Activated naive CD4-positive, alpha-beta T cell treated with anti-CD3 and anti-CD28 coated beads, Interleukin-2, amount 50 U/mL, for 24 hours (primary cell): ENCODE data around the gene CYB561A3.

Experiments
- H3K27ac Mint-ChIP-seq: one replicate; pipeline ENCODE4 v1.8.0; 2021; ENCODE audit warnings: mild to moderate bottlenecking, mixed read lengths
- H3K27me3 Mint-ChIP-seq: one replicate; pipeline ENCODE4 v1.8.0; 2021; ENCODE audit warnings: mixed read lengths
- H3K36me3 Mint-ChIP-seq: one replicate; pipeline ENCODE4 v1.8.0; 2021; ENCODE audit warnings: mixed read lengths
- H3K4me1 Mint-ChIP-seq: one replicate; pipeline ENCODE4 v1.8.0; 2021; ENCODE audit warnings: mixed read lengths
- H3K4me3 Mint-ChIP-seq: one replicate; pipeline ENCODE4 v1.8.0; 2021; ENCODE audit warnings: mild to moderate bottlenecking, mixed read lengths
- H3K9me3 Mint-ChIP-seq: one replicate; pipeline ENCODE4 v1.8.0; 2021; ENCODE audit warnings: mixed read lengths

Gene CYB561A3

DNA sequence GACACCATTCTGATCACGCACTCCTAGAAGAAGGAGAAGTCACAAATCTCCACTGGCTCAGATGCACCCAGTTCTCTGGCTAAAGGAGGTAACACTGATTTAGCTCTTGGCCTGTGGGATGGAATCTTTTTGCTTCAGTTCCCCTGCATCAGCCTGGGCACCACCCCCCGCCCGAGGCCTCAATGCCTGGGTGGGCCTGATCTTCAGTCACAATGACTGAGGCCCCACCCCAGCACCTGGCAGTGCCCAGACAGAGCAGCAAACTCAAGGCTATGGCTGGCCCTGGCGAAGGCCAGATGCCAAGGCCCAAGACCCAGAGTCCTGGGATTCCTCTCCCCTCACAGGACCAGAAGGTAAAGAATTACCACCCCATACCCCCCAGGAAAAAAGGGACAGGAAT is 5.0 kb downstream of the CYB561A3 start:
- no peaks in the 10 kb centered on the region for H3K27me3 Mint-ChIP-seq
- H3K27ac Mint-ChIP-seq, result no peak overlapping the region
- H3K4me1 Mint-ChIP-seq, result peaks cover 43% of the 10 kb centered on the region
- H3K9me3 Mint-ChIP-seq, result no peaks in the 10 kb centered on the region
- peaks cover 3% of the 10 kb centered on the region for H3K36me3 Mint-ChIP-seq
- H3K4me3 Mint-ChIP-seq, result no peak overlapping the region

DNA sequence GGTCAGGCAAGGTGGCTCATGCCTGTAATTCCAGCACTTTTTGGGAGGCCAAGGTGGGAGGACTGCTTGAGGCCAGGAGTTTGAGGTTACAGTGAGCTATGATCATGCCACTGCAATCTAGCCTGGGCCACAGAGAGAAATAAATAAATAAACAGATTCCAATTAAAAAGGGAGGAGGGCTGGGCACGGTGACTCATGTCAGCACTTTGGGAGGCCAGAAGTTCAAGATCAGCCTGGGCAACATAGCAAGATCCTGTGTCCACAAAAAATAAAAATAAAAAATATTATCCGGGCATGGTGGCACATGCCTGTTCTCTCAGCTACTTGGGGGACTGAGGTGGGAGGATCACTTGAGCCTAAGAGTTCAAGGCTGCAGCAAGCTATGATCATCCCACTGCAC is 7.5 kb downstream of the CYB561A3 start:
- Mint-ChIP-seq H3K4me1 (peaks cover 26% of the 10 kb centered on the region), H3K4me3 (no peak overlapping the region), H3K36me3 (peaks cover 5% of the 10 kb centered on the region), H3K27me3 (no peaks in the 10 kb centered on the region), H3K9me3 (no peaks in the 10 kb centered on the region), H3K27ac (no peak overlapping the region)

DNA sequence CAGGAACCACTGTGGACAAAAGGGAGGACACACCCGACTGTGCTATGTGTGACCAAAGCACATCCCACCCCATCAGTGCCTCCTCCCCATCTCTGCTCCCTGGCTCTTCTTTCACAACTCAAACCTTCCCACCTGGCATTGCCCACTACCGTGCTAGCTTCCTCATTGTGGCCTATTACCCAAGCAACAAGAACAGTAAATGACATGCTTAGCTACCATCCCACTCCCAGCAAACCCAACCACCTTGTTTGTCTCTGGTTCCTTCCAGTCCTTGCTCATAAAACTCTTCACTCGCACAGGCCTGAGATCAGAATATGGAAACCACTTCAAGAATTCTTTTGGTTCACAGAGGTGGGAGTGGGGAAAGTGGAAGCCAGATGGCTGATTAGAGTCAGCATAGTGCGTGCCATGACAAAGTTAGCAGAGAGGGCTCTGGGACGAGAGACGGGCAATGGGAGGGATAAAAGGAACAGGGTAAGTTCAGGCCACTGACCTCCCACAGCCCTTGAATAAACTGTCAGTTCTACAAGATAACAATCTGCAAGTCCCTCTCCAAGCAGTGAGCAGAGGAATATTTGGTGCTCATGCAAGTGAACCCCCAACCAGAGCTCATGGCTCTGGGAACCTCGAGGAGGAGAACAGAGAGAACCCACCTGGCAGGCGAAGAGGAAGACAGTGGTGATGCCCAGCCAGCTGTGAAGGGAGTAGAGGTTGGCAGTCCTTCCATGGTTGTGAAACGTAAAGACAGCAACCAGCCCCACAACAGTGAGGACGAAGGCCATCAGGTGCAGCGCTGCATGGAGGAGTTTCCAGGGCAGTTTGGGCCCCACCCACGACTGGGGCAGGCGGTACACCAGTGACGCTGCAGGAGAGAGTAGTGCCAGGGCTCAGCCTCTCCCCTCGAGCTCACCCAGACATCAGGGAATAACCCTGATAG is 8.3 kb downstream of the CYB561A3 start:
- peaks cover 26% of the 10 kb centered on the region for H3K4me1 Mint-ChIP-seq
- peaks cover 5% of the 10 kb centered on the region for H3K36me3 Mint-ChIP-seq
- peak overlapping the region; percentile 3 for H3K27ac Mint-ChIP-seq
- no peak overlapping the region for H3K4me3 Mint-ChIP-seq
- H3K9me3 Mint-ChIP-seq, result no peaks in the 10 kb centered on the region
- no peaks in the 10 kb centered on the region for H3K27me3 Mint-ChIP-seq

DNA sequence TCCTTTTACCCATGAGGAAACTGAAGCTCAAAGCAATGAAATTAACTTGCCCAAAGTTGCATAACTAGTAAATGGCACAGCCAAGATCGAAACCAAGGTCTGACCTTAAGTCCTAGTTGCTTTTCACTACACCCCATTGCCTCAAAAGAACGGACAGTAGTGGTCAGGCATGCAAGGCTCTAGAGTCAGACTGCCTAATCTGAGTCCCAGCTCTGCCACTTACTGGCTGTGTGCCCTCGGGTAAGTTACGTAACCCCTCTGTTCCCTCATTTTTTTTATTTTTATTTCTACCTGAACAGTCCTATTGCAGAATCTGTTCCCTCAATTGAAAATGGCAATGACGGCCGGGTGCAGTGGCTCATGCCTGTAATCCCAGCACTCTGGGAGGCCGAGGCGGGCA is 9.6 kb downstream of the CYB561A3 start:
- Mint-ChIP-seq H3K27ac (no peak overlapping the region), H3K9me3 (no peaks in the 10 kb centered on the region), H3K27me3 (no peaks in the 10 kb centered on the region), H3K4me1 (peaks cover 17% of the 10 kb centered on the region), H3K4me3 (no peak overlapping the region), H3K36me3 (peaks cover 5% of the 10 kb centered on the region)

DNA sequence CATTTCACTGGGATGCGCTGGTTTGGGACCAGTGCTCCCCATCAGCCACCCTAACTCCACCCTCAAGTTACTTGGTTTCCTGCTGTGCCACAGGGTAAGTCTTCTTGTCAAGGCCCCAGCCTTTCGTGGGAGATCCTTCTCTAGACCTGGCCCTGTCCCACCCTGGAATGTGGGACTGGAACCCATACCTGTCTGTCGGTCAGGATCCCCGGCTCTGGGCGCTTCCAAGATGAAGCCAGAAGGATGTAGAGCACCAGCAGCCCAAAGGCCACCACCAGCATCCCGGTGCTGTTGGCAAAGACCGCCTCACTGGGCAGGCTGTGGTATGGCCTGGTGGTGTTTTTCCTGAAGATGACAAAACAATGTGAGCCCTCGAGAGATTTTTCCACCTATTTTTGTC is 10.9 kb downstream of the CYB561A3 start:
- Mint-ChIP-seq H3K27me3 (no peaks in the 10 kb centered on the region), H3K27ac (no peak overlapping the region), H3K4me3 (no peak overlapping the region), H3K4me1 (peaks cover 6% of the 10 kb centered on the region), H3K9me3 (no peaks in the 10 kb centered on the region), H3K36me3 (peaks cover 5% of the 10 kb centered on the region)

DNA sequence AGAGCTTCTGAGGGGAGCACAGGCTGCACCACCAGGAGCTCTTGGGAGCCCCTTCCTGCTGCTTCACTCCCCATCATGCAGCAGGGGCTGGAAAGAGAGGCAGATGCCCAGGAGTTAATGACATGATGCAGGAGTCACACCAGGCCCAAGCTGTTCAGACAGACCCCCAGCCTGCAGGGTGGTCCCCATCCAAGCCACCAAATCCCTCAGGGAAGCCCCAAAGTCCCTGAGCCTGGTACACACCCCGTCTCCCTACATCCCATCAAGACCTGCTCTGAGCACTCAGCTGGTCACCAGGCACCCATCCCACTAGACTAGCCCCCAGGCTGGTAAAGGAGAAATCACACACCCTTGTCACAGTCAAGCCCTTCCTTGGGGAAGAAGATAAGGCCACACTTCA is 11.3 kb downstream of the CYB561A3 start:
- no peaks in the 10 kb centered on the region for H3K27me3 Mint-ChIP-seq
- no peaks in the 10 kb centered on the region for H3K9me3 Mint-ChIP-seq
- peaks cover 6% of the 10 kb centered on the region for H3K4me1 Mint-ChIP-seq
- no peak overlapping the region for H3K27ac Mint-ChIP-seq
- H3K4me3 Mint-ChIP-seq, result no peak overlapping the region
- peaks cover 5% of the 10 kb centered on the region for H3K36me3 Mint-ChIP-seq

DNA sequence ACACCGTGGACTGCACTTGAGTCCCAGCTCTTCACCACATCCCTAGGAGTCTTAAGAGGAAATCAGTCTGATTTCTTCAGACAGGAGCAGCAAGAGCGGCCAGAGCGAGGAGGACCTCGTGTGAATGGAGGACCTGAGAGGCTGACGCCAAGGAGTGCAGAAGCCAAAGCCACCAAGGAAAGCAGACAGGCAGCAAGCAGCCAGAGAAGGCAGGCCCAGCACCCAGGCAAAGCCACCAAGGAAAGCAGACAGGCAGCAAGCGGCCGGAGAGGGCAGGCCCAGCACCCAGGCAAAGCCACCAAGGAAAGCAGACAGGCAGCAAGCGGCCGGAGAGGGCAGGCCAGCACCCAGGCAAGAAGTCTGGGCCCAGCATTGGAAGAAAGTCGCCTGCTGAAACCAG is 11.8 kb downstream of the CYB561A3 start:
- Mint-ChIP-seq H3K4me3 (no peak overlapping the region), H3K27ac (peak overlapping the region; percentile 11), H3K9me3 (no peaks in the 10 kb centered on the region), H3K36me3 (peaks cover 5% of the 10 kb centered on the region), H3K4me1 (peaks cover 6% of the 10 kb centered on the region), H3K27me3 (no peaks in the 10 kb centered on the region)

DNA sequence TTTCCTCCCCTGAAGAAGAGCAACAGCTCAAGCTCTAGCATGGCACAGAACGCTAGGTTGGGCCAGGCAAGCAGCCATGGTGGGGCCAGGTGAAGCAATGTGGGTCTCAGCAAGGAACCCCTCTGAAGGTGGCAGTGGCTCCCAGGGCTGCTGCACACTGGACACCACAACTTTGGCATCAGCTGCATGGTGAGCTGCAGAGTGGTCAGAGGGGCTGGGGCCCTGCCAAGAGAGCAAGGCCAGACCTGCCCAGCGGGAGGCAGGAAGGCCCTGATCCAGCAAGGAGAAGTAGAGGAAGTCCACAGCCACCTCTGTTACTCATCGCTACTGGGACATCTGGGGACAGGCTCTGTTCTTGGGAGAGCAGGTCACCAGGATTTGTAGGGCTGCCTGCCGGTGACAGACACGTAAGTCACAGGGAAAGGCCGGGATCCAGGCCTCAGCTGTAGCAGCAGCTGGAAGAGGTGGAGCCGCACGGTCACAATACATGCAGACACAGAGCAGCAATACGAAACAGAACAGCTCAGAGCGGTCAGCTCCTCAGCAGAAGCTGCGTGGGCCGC is 12.4 kb downstream of the CYB561A3 start:
- H3K36me3 Mint-ChIP-seq, result peaks cover 5% of the 10 kb centered on the region
- no peaks in the 10 kb centered on the region for H3K9me3 Mint-ChIP-seq
- no peak overlapping the region for H3K4me3 Mint-ChIP-seq
- H3K4me1 Mint-ChIP-seq, result peaks cover 6% of the 10 kb centered on the region
- H3K27me3 Mint-ChIP-seq, result no peaks in the 10 kb centered on the region
- no peak overlapping the region for H3K27ac Mint-ChIP-seq

DNA sequence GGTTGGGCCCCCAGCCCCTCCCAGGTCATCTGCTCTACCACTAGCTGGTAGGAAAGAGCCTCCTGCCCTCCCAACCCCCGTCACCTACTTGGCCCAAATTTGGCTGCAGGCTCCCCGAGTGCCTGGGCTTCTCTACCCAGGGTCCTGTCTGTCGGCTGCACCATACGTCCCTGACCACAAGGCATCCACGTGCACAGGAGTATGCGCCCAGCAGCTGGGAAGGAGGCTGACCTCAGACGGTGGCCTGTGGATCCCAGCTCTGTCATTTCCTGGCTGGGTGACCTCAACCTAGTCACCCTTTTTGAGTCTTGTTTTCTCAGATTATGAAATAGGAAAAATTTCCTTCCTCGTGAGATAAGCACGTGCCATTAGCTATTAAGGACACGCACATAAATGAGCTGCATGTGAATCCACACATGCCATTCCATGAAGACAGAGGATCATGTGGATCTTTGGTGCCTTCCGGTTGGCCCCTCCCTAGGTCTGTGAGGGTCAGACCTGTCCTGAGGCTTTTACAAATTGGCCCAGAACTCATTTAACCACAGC is 13.7 kb downstream of the CYB561A3 start:
- Mint-ChIP-seq H3K27ac (no peak overlapping the region), H3K4me3 (no peak overlapping the region), H3K4me1 (no peaks in the 10 kb centered on the region), H3K9me3 (no peaks in the 10 kb centered on the region), H3K36me3 (peaks cover 4% of the 10 kb centered on the region), H3K27me3 (no peaks in the 10 kb centered on the region)

DNA sequence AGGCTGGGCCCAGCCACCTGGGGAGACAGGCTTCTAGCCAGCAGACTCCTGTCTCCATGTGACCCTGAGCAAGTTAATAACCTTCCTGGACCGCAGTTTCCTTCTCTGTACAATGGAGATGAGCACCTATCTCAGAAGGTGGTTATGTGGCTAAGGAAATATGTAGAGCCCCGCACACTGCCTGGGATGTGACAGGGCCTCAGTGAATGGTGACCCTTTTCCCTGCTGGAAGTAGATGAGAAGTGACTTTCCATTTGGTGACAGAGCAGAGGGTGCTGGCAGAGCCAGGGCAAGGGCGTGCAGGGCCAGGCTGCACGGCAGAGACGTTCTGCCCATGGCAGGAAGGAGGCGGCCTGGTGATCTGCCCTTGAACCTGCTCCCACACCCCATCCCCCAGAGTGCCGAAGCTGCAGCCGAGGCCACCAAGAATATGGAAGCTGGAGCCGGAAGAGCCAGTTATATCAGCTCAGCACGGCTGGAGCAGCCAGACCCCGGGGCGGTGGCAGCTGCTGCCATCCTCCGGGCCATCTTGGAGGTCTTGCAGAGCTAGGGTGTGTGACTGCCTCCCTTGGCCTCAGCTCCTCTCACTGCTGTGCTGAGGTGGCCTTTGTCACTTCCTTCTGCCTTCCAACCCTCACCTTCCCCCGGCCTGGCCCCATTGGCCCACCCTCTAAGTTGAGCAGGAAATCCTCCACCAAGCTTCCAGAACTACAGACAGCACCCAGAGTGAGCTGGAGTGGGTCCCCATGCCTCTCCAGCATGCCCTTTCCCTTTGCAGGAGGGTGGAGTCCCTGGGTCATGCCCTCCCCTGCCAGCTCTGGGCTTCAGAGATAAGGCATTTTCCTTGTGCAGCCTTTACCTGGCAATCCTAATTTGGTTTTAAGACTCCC is 15.5 kb downstream of the CYB561A3 start:
- H3K4me1 Mint-ChIP-seq, result no peaks in the 10 kb centered on the region
- H3K36me3 Mint-ChIP-seq, result peaks cover 2% of the 10 kb centered on the region
- peak overlapping the region; percentile 41 for H3K27ac Mint-ChIP-seq
- no peaks in the 10 kb centered on the region for H3K27me3 Mint-ChIP-seq
- H3K9me3 Mint-ChIP-seq, result no peaks in the 10 kb centered on the region
- H3K4me3 Mint-ChIP-seq, result no peak overlapping the region

DNA sequence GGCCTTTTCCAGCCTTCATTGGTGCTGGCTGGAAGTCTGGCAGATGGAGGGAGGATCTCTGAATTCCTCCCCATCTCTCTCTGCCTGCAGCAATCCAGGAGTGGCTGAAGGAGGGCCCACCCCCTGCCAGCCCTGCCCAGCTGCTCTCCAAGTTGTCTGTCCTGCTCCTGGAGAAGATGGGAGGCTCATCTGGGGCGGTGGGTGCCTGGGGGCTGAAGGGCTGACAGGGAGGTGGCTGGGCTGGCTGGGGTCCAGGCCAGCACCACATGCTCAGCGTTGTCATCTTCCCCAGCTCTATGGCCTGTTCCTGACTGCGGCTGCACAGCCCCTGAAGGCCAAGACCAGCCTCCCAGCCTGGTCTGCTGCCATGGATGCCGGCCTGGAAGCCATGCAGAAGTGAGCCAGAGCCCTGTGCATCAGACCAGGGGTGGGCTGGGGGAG is 16.5 kb downstream of the CYB561A3 start:
- H3K36me3 Mint-ChIP-seq, result peaks cover 4% of the 10 kb centered on the region
- H3K4me3 Mint-ChIP-seq, result no peak overlapping the region
- H3K27me3 Mint-ChIP-seq, result no peaks in the 10 kb centered on the region
- H3K9me3 Mint-ChIP-seq, result no peaks in the 10 kb centered on the region
- H3K27ac Mint-ChIP-seq, result no peak overlapping the region
- H3K4me1 Mint-ChIP-seq, result no peaks in the 10 kb centered on the region

DNA sequence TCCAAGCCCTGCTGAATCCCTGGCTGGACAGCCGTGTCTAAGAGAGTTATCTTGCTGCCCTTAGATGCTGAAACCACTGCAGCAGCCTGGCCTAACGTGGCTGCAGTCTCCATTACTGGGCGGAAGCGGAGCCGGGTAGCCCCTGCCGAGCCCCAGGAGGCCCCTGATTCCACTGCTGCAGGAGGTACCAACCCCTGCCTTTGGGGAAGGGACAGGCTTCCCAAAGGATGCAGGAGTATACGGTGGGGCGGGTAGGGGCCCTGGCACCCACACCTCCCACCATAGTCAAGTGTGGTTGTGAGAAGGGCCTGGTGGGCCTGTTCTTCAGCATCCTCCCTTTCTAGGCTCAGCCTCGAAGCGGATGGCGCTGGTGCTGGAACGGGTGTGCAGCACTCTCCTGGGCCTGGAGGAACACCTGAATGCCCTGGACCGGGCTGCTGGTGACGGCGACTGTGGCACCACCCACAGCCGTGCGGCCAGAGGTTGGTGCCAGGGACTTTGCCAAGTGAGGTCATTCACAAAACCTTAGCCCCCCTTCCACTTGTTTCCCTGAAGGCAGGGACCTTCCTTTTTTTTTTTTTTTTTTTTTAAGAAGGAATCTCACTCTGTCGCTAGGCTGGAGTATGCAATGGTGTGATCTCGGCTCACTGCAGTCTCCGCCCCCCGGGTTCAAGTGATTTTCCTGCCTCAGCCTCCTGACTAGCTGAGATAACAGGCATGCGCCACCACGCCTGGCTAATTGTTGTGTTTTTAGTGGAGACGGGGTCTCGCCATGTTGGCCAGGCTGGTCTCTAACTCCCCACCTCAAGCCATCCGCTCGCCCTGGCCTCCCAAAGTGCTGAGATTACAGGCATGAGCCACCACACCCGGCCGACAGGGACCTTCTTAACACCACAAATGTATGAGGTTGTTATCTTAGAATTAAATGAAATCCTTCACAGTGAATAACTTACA is 17.6 kb downstream of the CYB561A3 start:
- Mint-ChIP-seq H3K4me1 (no peaks in the 10 kb centered on the region), H3K9me3 (no peaks in the 10 kb centered on the region), H3K4me3 (no peak overlapping the region), H3K36me3 (peaks cover 2% of the 10 kb centered on the region), H3K27me3 (no peaks in the 10 kb centered on the region), H3K27ac (no peak overlapping the region)

DNA sequence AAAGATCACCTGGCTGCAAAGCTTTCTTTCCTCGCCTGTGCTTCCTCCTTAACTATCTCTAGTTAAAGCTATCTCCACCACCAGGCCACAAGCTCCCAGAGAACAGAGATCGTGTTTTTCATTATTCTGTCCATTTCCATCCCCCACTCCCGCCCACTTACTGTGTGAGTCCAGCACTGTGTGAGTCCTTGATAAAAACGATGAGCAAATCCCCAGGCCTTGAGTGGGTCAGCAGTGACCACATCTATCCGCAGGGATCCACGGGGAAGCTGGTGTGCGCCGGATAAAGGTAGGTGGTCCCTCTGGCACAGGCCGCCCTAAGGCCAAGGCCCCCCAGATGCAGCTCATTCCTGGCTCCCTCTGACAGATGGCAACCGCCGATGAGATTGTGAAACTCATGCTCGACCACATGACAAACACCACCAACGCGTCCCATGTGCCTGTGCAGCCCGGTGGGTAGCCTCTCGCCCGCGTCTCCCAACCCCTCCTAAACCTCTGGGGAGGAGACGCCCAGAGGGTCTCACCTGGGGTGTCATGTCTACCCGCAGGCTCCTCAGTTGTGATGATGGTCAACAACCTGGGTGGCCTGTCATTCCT is 19.4 kb downstream of the CYB561A3 start:
- Mint-ChIP-seq H3K36me3 (peaks cover 5% of the 10 kb centered on the region), H3K27me3 (no peaks in the 10 kb centered on the region), H3K9me3 (no peaks in the 10 kb centered on the region)

DNA sequence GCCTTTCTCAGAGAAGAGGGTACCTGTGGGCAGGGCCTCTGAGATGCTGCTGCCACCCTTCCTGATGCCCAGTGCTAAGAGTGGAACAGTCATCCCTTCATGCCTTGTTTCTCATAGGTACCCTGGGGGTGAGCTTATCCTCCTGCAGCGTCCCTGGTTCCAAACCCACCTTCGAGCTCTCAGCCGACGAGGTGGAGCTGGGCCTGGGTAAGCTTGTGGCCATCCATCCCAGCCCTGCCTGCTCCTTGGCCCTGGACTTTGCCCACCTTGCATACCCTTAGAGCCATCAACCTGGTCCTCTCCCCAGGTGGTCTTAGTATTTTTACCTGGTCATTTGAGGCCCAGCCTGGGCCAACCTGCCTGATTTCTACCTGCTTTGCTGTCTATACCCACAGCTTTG is 20.0 kb downstream of the CYB561A3 start:
- H3K4me1 Mint-ChIP-seq, result peaks cover 4% of the 10 kb centered on the region
- H3K9me3 Mint-ChIP-seq, result no peaks in the 10 kb centered on the region
- H3K27ac Mint-ChIP-seq, result no peak overlapping the region
- no peaks in the 10 kb centered on the region for H3K27me3 Mint-ChIP-seq
- peaks cover 5% of the 10 kb centered on the region for H3K36me3 Mint-ChIP-seq
- no peak overlapping the region for H3K4me3 Mint-ChIP-seq

More for the DNA sequence above, 19.4 kb downstream of the CYB561A3 start:
- Mint-ChIP-seq H3K27ac (no peak overlapping the region), H3K4me1 (no peaks in the 10 kb centered on the region), H3K4me3 (no peak overlapping the region)
